HL-60 (cell line): Measurements from ENCODE around the gene ADAM15.

ENCODE experiments used
- DNase-seq, 2 experiments: peaks; one replicate each; pipeline ENCODE4 v3.0.0-alpha.2; 2010 to 2020; ENCODE audit warnings: low read depth in 1 of 2, low spot score in 1 of 2
- H3K27ac ChIP-seq: fragments of 250-450 bp; sonication (Bioruptor Pico); replicated peaks from 2 replicates; pipeline ENCODE4 v1.5.1; 2020; ENCODE audit warnings: mild to moderate bottlenecking, moderate library complexity
- H3K27me3 ChIP-seq: fragments of 250-450 bp; sonication (Bioruptor Pico); 2 replicates; pipeline ENCODE4 v1.5.1; 2021; ENCODE audit warnings: mild to moderate bottlenecking, moderate library complexity; ENCODE audit not compliant: insufficient read depth, poor library complexity, severe bottlenecking
- H3K4me3 ChIP-seq: replicated peaks from 2 replicates; pipeline ENCODE4 v1.5.1; 2011; ENCODE audit warnings: mild to moderate bottlenecking, control low read depth, low read length; ENCODE audit not compliant: insufficient read depth
- CTCF ChIP-seq: IDR thresholded peaks from one replicate; pipeline ENCODE4 v1.5.1; 2011; ENCODE audit warnings: low read length, control low read depth, inconsistent platforms; ENCODE audit not compliant: insufficient read depth
- GABPA ChIP-seq: IDR thresholded peaks from 2 replicates; pipeline ENCODE4 v1.6.1; 2012; ENCODE audit warnings: low read depth
- POLR2AphosphoS5 ChIP-seq: IDR thresholded peaks from 2 replicates; pipeline ENCODE4 v1.6.1; 2012; ENCODE audit warnings: low read depth
- SPI1 ChIP-seq: IDR thresholded peaks from 2 replicates; pipeline ENCODE4 v1.6.1; 2012; ENCODE audit warnings: low read depth, mild to moderate bottlenecking, borderline replicate concordance
- TF ChIP-seq, protein P1 (sequence below): IDR thresholded peaks from 2 replicates; pipeline ENCODE4 v1.6.1; 2012; ENCODE audit warnings: low read depth; ENCODE audit not compliant: insufficient replicate concordance

The ADAM15 gene

GRCh38 chr1:155107309-155108264 lies 56.5 kb downstream of the ADAM15 start:
- Histone ChIP-seq H3K27me3 (no peaks in the 10 kb centered on the region), H3K27ac (no peak overlapping the region), H3K4me3 (no peak overlapping the region)
- TF ChIP-seq SPI1, result no peak
- no peak for TF ChIP-seq CTCF
- TF ChIP-seq POLR2AphosphoS5, result no peak
- TF ChIP-seq GABPA, result no peak
- TF ChIP-seq, protein P1, sequence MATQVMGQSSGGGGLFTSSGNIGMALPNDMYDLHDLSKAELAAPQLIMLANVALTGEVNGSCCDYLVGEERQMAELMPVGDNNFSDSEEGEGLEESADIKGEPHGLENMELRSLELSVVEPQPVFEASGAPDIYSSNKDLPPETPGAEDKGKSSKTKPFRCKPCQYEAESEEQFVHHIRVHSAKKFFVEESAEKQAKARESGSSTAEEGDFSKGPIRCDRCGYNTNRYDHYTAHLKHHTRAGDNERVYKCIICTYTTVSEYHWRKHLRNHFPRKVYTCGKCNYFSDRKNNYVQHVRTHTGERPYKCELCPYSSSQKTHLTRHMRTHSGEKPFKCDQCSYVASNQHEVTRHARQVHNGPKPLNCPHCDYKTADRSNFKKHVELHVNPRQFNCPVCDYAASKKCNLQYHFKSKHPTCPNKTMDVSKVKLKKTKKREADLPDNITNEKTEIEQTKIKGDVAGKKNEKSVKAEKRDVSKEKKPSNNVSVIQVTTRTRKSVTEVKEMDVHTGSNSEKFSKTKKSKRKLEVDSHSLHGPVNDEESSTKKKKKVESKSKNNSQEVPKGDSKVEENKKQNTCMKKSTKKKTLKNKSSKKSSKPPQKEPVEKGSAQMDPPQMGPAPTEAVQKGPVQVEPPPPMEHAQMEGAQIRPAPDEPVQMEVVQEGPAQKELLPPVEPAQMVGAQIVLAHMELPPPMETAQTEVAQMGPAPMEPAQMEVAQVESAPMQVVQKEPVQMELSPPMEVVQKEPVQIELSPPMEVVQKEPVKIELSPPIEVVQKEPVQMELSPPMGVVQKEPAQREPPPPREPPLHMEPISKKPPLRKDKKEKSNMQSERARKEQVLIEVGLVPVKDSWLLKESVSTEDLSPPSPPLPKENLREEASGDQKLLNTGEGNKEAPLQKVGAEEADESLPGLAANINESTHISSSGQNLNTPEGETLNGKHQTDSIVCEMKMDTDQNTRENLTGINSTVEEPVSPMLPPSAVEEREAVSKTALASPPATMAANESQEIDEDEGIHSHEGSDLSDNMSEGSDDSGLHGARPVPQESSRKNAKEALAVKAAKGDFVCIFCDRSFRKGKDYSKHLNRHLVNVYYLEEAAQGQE, result no peak
- DNase-seq, result no peak

GRCh38 chr1:155108296-155108695 lies 57.2 kb downstream of the ADAM15 start:
- H3K4me3 ChIP-seq, result no peak overlapping the region
- H3K27me3 ChIP-seq, result no peaks in the 10 kb centered on the region
- no peak for DNase-seq
- no peak overlapping the region for H3K27ac ChIP-seq
- TF ChIP-seq POLR2AphosphoS5 (no peak), GABPA (no peak), CTCF (no peak), SPI1 (no peak)
- TF ChIP-seq, protein P1, result no peak

GRCh38 chr1:155110381-155110780 lies 59.3 kb downstream of the ADAM15 start:
- TF ChIP-seq POLR2AphosphoS5 (no peak), GABPA (no peak), CTCF (no peak), SPI1 (no peak)
- TF ChIP-seq, protein P1, result no peak
- H3K27ac ChIP-seq, result no peak overlapping the region
- no peak overlapping the region for H3K4me3 ChIP-seq
- no peaks in the 10 kb centered on the region for H3K27me3 ChIP-seq
- DNase-seq, result no peak
